ENCODE results near the gene INSL3.

The INSL3 gene

DNA sequence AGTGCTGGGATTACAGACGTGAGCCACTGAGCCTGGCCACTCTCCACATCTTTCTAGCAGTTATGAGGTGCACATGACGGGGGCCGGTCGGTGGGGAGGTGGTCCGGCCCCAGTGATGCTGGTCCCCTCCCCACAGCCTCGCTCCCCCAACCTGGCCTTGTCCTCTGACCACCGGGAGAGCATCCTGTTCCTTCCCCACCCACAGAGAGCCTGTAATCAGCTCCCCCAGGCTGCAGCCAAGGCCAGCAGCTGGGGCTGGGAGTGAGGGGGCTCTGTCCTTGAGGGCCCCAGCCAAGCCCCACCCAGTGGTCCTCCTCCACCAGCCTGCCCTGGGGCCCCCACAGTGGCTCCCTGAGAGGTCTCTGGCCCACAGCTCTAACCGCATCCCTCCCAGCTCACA is 3.0 kb upstream of the INSL3 start:
- H3K79me1 ChIP-seq (replicated peaks; ENCODE audit: low read length, poor library complexity, severe bottlenecking) = no peaks in the 10 kb centered on the region
- H2BK5ac ChIP-seq (ENCODE audit: low read depth, low read length, poor library complexity, severe bottlenecking) = no peak overlapping the region
- 55% methylated on average over 8 of the region's 8 CpGs for WGBS
- no peak overlapping the region for H2BK12ac ChIP-seq (ENCODE audit: low read length in 2 of 2)
- no peak overlapping the region for H3K4me2 ChIP-seq (ENCODE audit: low read length, poor library complexity, severe bottlenecking)
- H3K9me3 ChIP-seq (ENCODE audit: control insufficient read depth, low read length) = peaks cover 2% of the 10 kb centered on the region
- H4K8ac ChIP-seq (ENCODE audit: low read length) = no peak overlapping the region
- no peaks in the 10 kb centered on the region for H3K4me1 ChIP-seq (ENCODE audit: control insufficient read depth, insufficient read depth, low read depth, low read length)
- no peak overlapping the region for H2AFZ ChIP-seq (ENCODE audit: low read depth, low read length)
- no peak overlapping the region for H3K23ac ChIP-seq (ENCODE audit: low read length in 2 of 2)
- H4K91ac ChIP-seq (ENCODE audit: low read length) = no peak overlapping the region
- H3K4me3 ChIP-seq (ENCODE audit: insufficient read depth in 1 of 2, low read depth in 1 of 2, low read length in 2 of 2) = no peak overlapping the region
- no peak overlapping the region for H3K27ac ChIP-seq (ENCODE audit: low read length, poor library complexity, severe bottlenecking)
- no peak overlapping the region for H3K4ac ChIP-seq (ENCODE audit: low read depth in 1 of 2, low read length in 2 of 2)
- no peak overlapping the region for H2BK15ac ChIP-seq (ENCODE audit: low read depth, poor library complexity, severe bottlenecking)
- no peaks in the 10 kb centered on the region for H3K36me3 ChIP-seq (ENCODE audit: control insufficient read depth in 1 of 2, insufficient read depth in 2 of 2, low read depth in 1 of 2, low read length in 2 of 2)
- H3K9ac ChIP-seq (ENCODE audit: low read length) = no peak overlapping the region
- DNase-seq = no peak
- no peak overlapping the region for H3K18ac ChIP-seq (ENCODE audit: low read depth in 1 of 2, low read length in 2 of 2)
- H3K27me3 ChIP-seq (ENCODE audit: control insufficient read depth in 1 of 2, insufficient read depth in 1 of 2, low read length in 2 of 2) = peaks cover 0 to 23% of the 10 kb centered on the region in 2 experiments
- no peak overlapping the region for H2AK5ac ChIP-seq (ENCODE audit: low read length, severe bottlenecking)
- no peak overlapping the region for H2BK120ac ChIP-seq (ENCODE audit: low read depth, low read length)
- H3K14ac ChIP-seq (ENCODE audit: low read length in 2 of 2) = no peak overlapping the region

DNA sequence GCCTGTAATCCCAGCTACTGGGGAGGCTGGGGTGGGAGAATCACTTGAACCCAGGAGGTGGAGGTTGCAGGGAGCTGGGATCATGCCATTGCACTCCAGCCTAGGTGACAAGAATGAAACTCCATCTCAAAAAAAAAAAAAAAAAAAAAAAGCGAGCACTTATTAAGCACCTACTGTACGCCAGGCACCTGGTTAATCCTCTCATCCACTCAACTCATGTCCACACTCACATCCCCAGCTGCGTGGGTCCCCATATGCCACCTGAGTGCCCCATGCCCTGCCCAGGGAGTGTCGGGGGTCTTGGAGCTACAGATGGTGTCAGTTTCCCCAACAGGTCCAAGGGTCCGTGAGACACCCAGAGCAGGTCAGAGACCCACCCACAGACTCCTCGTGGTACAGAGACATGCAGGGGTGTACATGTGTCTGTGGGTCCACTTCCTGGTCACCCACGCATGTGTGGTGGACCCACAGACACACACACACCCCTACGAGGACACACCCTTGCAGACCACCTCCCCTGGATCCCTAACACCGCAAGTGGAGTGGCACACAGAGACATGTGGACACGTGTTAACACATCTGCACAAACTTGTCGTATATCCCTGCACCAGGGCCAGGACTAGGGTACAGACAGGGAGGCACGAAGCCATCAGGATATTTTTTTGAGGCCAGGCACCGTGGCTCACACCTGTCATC is 3.5 kb downstream of the INSL3 start:
- Histone ChIP-seq H2AFZ (ENCODE audit: low read depth, low read length) (no peak overlapping the region), H4K91ac (ENCODE audit: low read length) (peak overlapping the region; percentile 27), H3K36me3 (ENCODE audit: control insufficient read depth in 1 of 2, insufficient read depth in 2 of 2, low read depth in 1 of 2, low read length in 2 of 2) (no peaks in the 10 kb centered on the region), H3K27ac (ENCODE audit: low read length, poor library complexity, severe bottlenecking) (no peak overlapping the region), H2BK5ac (ENCODE audit: low read depth, low read length, poor library complexity, severe bottlenecking) (no peak overlapping the region), H3K23ac (ENCODE audit: low read length in 2 of 2) (no peak overlapping the region), H4K8ac (ENCODE audit: low read length) (no peak overlapping the region), H2AK5ac (ENCODE audit: low read length, severe bottlenecking) (no peak overlapping the region), H3K4me1 (ENCODE audit: control insufficient read depth, insufficient read depth, low read depth, low read length) (no peaks in the 10 kb centered on the region), H3K27me3 (ENCODE audit: control insufficient read depth in 1 of 2, insufficient read depth in 1 of 2, low read length in 2 of 2) (peaks cover 4 to 30% of the 10 kb centered on the region in 2 experiments), H3K4me3 (ENCODE audit: insufficient read depth in 1 of 2, low read depth in 1 of 2, low read length in 2 of 2) (no peak overlapping the region), H3K79me1 (replicated peaks; ENCODE audit: low read length, poor library complexity, severe bottlenecking) (no peaks in the 10 kb centered on the region), H3K4ac (ENCODE audit: low read depth in 1 of 2, low read length in 2 of 2) (no peak overlapping the region), H3K9me3 (ENCODE audit: control insufficient read depth, low read length) (peaks cover 4% of the 10 kb centered on the region), H2BK120ac (ENCODE audit: low read depth, low read length) (no peak overlapping the region), H3K14ac (ENCODE audit: low read length in 2 of 2) (no peak overlapping the region), H3K18ac (ENCODE audit: low read depth in 1 of 2, low read length in 2 of 2) (no peak overlapping the region), H2BK12ac (ENCODE audit: low read length in 2 of 2) (no peak overlapping the region), H2BK15ac (ENCODE audit: low read depth, poor library complexity, severe bottlenecking) (no peak overlapping the region), H3K4me2 (ENCODE audit: low read length, poor library complexity, severe bottlenecking) (no peak overlapping the region), H3K9ac (ENCODE audit: low read length) (no peak overlapping the region)
- 76% methylated on average over 12 of the region's 13 CpGs for WGBS
- DNase-seq = no peak

DNA sequence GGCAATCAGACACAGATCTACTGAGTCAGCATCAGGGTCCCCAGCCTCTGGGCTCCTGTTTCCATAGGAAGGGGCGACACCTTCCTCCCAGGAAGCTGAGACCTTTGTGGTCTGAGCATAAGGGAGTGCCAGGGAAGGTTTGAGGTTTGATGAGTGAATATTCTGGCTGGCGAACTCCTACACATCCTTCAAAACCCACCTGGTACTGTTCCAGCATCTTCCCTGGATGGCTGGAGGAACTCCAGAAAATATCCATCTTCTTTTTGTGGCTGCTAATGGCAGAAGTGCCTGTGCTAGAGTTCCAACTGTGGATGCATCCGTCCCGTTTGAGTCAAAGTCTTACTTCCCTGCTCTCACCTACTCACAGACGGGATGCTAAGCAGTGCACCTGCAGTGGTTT is 9.2 kb downstream of the INSL3 start:
- H3K9me3 ChIP-seq (ENCODE audit: control insufficient read depth, low read length) = peaks cover 10% of the 10 kb centered on the region
- H3K4me1 ChIP-seq (ENCODE audit: control insufficient read depth, insufficient read depth, low read depth, low read length) = no peaks in the 10 kb centered on the region
- H4K91ac ChIP-seq (ENCODE audit: low read length) = no peak overlapping the region
- H2AFZ ChIP-seq (ENCODE audit: low read depth, low read length) = no peak overlapping the region
- H3K27ac ChIP-seq (ENCODE audit: low read length, poor library complexity, severe bottlenecking) = no peak overlapping the region
- H3K23ac ChIP-seq (ENCODE audit: low read length in 2 of 2) = no peak overlapping the region
- H2BK15ac ChIP-seq (ENCODE audit: low read depth, poor library complexity, severe bottlenecking) = no peak overlapping the region
- H2BK12ac ChIP-seq (ENCODE audit: low read length in 2 of 2) = no peak overlapping the region
- no peak overlapping the region for H2BK5ac ChIP-seq (ENCODE audit: low read depth, low read length, poor library complexity, severe bottlenecking)
- H3K4ac ChIP-seq (ENCODE audit: low read depth in 1 of 2, low read length in 2 of 2) = no peak overlapping the region
- H3K4me2 ChIP-seq (ENCODE audit: low read length, poor library complexity, severe bottlenecking) = no peak overlapping the region
- no peak for DNase-seq
- no peak overlapping the region for H4K8ac ChIP-seq (ENCODE audit: low read length)
- no peak overlapping the region for H3K14ac ChIP-seq (ENCODE audit: low read length in 2 of 2)
- H3K27me3 ChIP-seq (ENCODE audit: control insufficient read depth in 1 of 2, insufficient read depth in 1 of 2, low read length in 2 of 2) = peaks cover 9 to 57% of the 10 kb centered on the region in 2 experiments
- H3K36me3 ChIP-seq (ENCODE audit: control insufficient read depth in 1 of 2, insufficient read depth in 2 of 2, low read depth in 1 of 2, low read length in 2 of 2) = no peaks in the 10 kb centered on the region
- H3K9ac ChIP-seq (ENCODE audit: low read length) = no peak overlapping the region
- no peak overlapping the region for H2AK5ac ChIP-seq (ENCODE audit: low read length, severe bottlenecking)
- WGBS = 77% methylated on average over 4 of the region's 5 CpGs
- no peak overlapping the region for H2BK120ac ChIP-seq (ENCODE audit: low read depth, low read length)
- H3K4me3 ChIP-seq (ENCODE audit: insufficient read depth in 1 of 2, low read depth in 1 of 2, low read length in 2 of 2) = no peak overlapping the region
- no peaks in the 10 kb centered on the region for H3K79me1 ChIP-seq (replicated peaks; ENCODE audit: low read length, poor library complexity, severe bottlenecking)
- no peak overlapping the region for H3K18ac ChIP-seq (ENCODE audit: low read depth in 1 of 2, low read length in 2 of 2)

DNA sequence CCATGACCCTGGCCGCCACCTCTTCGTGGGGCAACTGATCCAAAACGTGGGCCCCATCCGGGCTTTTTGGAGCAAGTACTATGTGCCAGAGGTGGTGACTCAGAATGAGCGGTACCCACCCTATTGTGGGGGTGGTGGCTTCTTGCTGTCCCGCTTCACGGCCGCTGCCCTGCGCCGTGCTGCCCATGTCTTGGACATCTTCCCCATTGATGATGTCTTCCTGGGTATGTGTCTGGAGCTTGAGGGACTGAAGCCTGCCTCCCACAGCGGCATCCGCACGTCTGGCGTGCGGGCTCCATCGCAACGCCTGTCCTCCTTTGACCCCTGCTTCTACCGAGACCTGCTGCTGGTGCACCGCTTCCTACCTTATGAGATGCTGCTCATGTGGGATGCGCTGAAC is 9.6 kb downstream of the INSL3 start:
- H3K4me1 ChIP-seq (ENCODE audit: control insufficient read depth, insufficient read depth, low read depth, low read length) = no peaks in the 10 kb centered on the region
- no peak overlapping the region for H2AFZ ChIP-seq (ENCODE audit: low read depth, low read length)
- no peak overlapping the region for H3K4me2 ChIP-seq (ENCODE audit: low read length, poor library complexity, severe bottlenecking)
- H3K27ac ChIP-seq (ENCODE audit: low read length, poor library complexity, severe bottlenecking) = no peak overlapping the region
- no peak overlapping the region for H3K4me3 ChIP-seq (ENCODE audit: insufficient read depth in 1 of 2, low read depth in 1 of 2, low read length in 2 of 2)
- no peak for DNase-seq
- H3K14ac ChIP-seq (ENCODE audit: low read length in 2 of 2) = no peak overlapping the region
- H2BK5ac ChIP-seq (ENCODE audit: low read depth, low read length, poor library complexity, severe bottlenecking) = no peak overlapping the region
- no peak overlapping the region for H2BK15ac ChIP-seq (ENCODE audit: low read depth, poor library complexity, severe bottlenecking)
- H4K91ac ChIP-seq (ENCODE audit: low read length) = no peak overlapping the region
- 87% methylated on average over 20 of the region's 20 CpGs for WGBS
- no peak overlapping the region for H2AK5ac ChIP-seq (ENCODE audit: low read length, severe bottlenecking)
- peaks cover 10% of the 10 kb centered on the region for H3K9me3 ChIP-seq (ENCODE audit: control insufficient read depth, low read length)
- no peaks in the 10 kb centered on the region for H3K79me1 ChIP-seq (replicated peaks; ENCODE audit: low read length, poor library complexity, severe bottlenecking)
- H3K9ac ChIP-seq (ENCODE audit: low read length) = no peak overlapping the region
- H3K4ac ChIP-seq (ENCODE audit: low read depth in 1 of 2, low read length in 2 of 2) = no peak overlapping the region
- H2BK120ac ChIP-seq (ENCODE audit: low read depth, low read length) = no peak overlapping the region
- H3K18ac ChIP-seq (ENCODE audit: low read depth in 1 of 2, low read length in 2 of 2) = no peak overlapping the region
- no peak overlapping the region for H3K23ac ChIP-seq (ENCODE audit: low read length in 2 of 2)
- H3K27me3 ChIP-seq (ENCODE audit: control insufficient read depth in 1 of 2, insufficient read depth in 1 of 2, low read length in 2 of 2) = peaks cover 9 to 54% of the 10 kb centered on the region in 2 experiments
- no peak overlapping the region for H4K8ac ChIP-seq (ENCODE audit: low read length)
- no peak overlapping the region for H2BK12ac ChIP-seq (ENCODE audit: low read length in 2 of 2)
- H3K36me3 ChIP-seq (ENCODE audit: control insufficient read depth in 1 of 2, insufficient read depth in 2 of 2, low read depth in 1 of 2, low read length in 2 of 2) = no peaks in the 10 kb centered on the region
